Osteocyte (in vitro differentiated cells): ENCODE data around the gene PIM2. TPM values are rescaled to one million over a fixed set of nuclear protein-coding genes. Genes with fewer than 3 reads are reported as not detected.

ENCODE experiments used
- DNase-seq: peaks from one replicate; pipeline ENCODE4 v3.0.0; 2021; ENCODE audit warnings: mixed read lengths; ENCODE audit not compliant: unreplicated experiment; ENCODE audit errors: extremely low spot score
- H3K27ac Mint-ChIP-seq: one replicate; pipeline ENCODE4 v1.8.0; 2021; ENCODE audit warnings: mild to moderate bottlenecking, mixed read lengths; ENCODE audit not compliant: unreplicated experiment
- H3K27me3 Mint-ChIP-seq: one replicate; pipeline ENCODE4 v1.8.0; 2021; ENCODE audit warnings: mixed read lengths; ENCODE audit not compliant: unreplicated experiment
- H3K36me3 Mint-ChIP-seq: one replicate; pipeline ENCODE4 v1.8.0; 2021; ENCODE audit warnings: mixed read lengths; ENCODE audit not compliant: unreplicated experiment
- H3K4me1 Mint-ChIP-seq: one replicate; pipeline ENCODE4 v1.8.0; 2021; ENCODE audit warnings: mixed read lengths; ENCODE audit not compliant: unreplicated experiment
- H3K4me3 Mint-ChIP-seq: one replicate; pipeline ENCODE4 v1.8.0; 2021; ENCODE audit warnings: mild to moderate bottlenecking, moderate library complexity, mixed read lengths; ENCODE audit not compliant: unreplicated experiment
- H3K9me3 Mint-ChIP-seq: one replicate; pipeline ENCODE4 v1.8.0; 2021; ENCODE audit warnings: mixed read lengths; ENCODE audit not compliant: unreplicated experiment
- total RNA-seq: library from RNA; stranded (reverse); gene quantifications from 2 replicates; pipeline ENCODE4 v1.2.1, GENCODE V29; 2021
- TF ChIP-seq, protein P1 (sequence below): fragments of 200-600 bp; sonication (generic); IDR thresholded peaks from 2 replicates; pipeline ENCODE4 v1.5.0; 2021; ENCODE audit warnings: antibody characterized with exemption, mild to moderate bottlenecking, moderate library complexity

PIM2 gene
- total RNA-seq, 1 donor from 2014 or later: 7.3 TPM

DNA sequence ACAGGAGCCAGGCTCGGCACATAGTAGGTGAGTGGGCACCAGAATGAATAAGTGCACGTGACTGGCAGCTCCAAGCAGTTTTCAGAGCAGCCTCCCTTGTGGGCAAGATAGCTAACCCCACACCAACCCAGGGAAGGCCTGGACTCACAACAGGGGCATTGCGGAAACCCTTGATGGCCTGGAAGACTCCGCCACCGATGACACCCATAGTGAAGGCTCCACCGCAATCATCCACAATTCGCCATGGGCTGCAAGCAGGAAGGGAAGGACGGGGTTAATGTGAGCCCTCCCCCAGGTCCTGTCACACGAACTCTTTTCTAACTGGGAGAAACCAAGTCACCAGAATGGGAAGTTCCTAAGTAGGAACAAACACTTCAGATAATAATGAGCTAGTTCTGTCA, 22.2 kb downstream of the PIM2 start:
- Mint-ChIP-seq H3K4me1 (peaks cover 21% of the 10 kb centered on the region), H3K4me3 (peak overlapping the region; percentile 84), H3K9me3 (no peaks in the 10 kb centered on the region), H3K27ac (peak overlapping the region; percentile 93), H3K36me3 (peaks cover 2% of the 10 kb centered on the region), H3K27me3 (no peaks in the 10 kb centered on the region)
- DNase-seq: no peak
- TF ChIP-seq, protein P1, sequence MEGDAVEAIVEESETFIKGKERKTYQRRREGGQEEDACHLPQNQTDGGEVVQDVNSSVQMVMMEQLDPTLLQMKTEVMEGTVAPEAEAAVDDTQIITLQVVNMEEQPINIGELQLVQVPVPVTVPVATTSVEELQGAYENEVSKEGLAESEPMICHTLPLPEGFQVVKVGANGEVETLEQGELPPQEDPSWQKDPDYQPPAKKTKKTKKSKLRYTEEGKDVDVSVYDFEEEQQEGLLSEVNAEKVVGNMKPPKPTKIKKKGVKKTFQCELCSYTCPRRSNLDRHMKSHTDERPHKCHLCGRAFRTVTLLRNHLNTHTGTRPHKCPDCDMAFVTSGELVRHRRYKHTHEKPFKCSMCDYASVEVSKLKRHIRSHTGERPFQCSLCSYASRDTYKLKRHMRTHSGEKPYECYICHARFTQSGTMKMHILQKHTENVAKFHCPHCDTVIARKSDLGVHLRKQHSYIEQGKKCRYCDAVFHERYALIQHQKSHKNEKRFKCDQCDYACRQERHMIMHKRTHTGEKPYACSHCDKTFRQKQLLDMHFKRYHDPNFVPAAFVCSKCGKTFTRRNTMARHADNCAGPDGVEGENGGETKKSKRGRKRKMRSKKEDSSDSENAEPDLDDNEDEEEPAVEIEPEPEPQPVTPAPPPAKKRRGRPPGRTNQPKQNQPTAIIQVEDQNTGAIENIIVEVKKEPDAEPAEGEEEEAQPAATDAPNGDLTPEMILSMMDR: no peak

GRCh38 chrX:48894891-48895290, 23.9 kb downstream of the PIM2 start:
- peaks cover 23% of the 10 kb centered on the region for H3K4me1 Mint-ChIP-seq
- TF ChIP-seq, protein P1: no peak
- H3K36me3 Mint-ChIP-seq: peaks cover 1% of the 10 kb centered on the region
- H3K9me3 Mint-ChIP-seq: no peaks in the 10 kb centered on the region
- H3K27me3 Mint-ChIP-seq: no peaks in the 10 kb centered on the region
- H3K27ac Mint-ChIP-seq: no peak overlapping the region
- DNase-seq: no peak
- H3K4me3 Mint-ChIP-seq: no peak overlapping the region

GRCh38 chrX:48893556-48894348, 25.1 kb downstream of the PIM2 start:
- Mint-ChIP-seq H3K9me3 (no peaks in the 10 kb centered on the region), H3K27ac (no peak overlapping the region), H3K4me1 (peaks cover 23% of the 10 kb centered on the region), H3K27me3 (no peaks in the 10 kb centered on the region), H3K4me3 (no peak overlapping the region), H3K36me3 (peaks cover 1% of the 10 kb centered on the region)
- no peak for DNase-seq
- TF ChIP-seq, protein P1: no peak

DNA sequence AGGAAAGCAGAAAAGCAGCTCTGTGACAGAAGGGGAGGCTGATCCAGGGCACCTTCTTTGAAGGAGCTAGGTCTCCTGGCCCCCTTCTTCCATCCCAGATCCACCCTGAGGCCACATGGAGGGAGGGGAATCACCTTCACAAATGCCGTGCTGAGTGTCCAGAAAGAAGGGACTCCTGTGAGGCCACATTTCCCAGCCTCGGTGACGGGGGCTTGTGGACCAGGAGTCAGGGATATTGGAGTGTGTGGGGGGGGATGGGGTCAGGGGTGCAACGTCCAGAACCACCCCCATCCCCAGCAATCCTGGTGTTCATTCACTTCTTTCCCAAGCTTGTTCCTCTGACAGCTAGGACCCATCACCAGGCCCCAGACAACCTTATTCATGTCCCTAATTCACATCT, 25.9 kb downstream of the PIM2 start:
- no peaks in the 10 kb centered on the region for H3K27me3 Mint-ChIP-seq
- TF ChIP-seq, protein P1: no peak
- H3K36me3 Mint-ChIP-seq: peaks cover 1% of the 10 kb centered on the region
- no peaks in the 10 kb centered on the region for H3K9me3 Mint-ChIP-seq
- no peak for DNase-seq
- peaks cover 18% of the 10 kb centered on the region for H3K4me1 Mint-ChIP-seq
- H3K27ac Mint-ChIP-seq: no peak overlapping the region
- peak overlapping the region; percentile 4 for H3K4me3 Mint-ChIP-seq

DNA sequence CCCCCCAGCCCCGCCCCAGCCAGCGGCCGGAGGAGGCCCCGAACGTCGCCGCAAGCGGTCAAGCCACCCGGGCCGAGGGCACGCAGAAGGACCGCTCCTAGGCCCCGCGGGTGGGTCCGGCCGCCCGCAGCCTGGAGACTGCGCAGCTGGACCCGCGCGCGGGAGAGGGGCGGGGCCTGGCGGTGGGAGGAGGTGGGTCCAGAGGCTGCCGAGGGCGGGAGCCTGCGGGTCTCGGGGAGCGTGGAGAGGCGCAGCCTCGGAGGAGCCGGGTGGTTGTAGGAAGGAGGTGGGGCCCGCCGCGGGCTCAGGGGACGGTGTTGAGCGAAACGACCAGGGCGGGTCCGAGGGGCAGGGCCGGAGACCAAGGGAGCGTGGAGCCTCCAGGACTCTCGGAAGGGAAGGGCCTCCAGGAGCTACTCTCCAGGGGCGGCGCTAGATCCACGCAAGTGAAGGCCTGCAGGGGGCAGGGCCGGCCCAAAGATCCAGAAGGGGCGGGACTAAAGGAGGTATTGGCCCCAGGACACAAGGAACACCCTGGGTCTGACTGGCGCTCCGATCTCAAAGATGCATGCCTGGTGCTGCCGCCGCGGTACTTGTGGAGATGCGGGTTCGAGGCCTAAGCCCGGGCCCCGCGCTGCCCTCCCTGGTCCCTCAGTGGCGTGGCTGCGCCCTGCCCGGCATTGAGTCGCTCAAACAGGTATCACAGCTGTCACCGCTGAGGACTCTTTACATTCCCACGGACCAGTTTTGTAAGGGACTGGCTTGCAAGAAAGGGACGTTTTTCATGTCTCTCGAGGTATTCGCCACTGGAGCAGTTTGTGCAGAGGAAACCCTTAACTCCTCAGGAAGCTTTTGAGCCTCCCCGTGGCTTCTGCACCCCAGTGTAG, 27.2 kb downstream of the PIM2 start:
- peaks cover 1% of the 10 kb centered on the region for H3K36me3 Mint-ChIP-seq
- H3K27me3 Mint-ChIP-seq: no peaks in the 10 kb centered on the region
- peak overlapping the region; percentile 74 for H3K4me3 Mint-ChIP-seq
- DNase-seq: peak; percentile 90
- peaks cover 14% of the 10 kb centered on the region for H3K4me1 Mint-ChIP-seq
- TF ChIP-seq, protein P1: peak; percentile 55
- H3K9me3 Mint-ChIP-seq: no peaks in the 10 kb centered on the region
- no peak overlapping the region for H3K27ac Mint-ChIP-seq
